ENCODE data around the gene RNF13.

RNF13 gene

GRCh38 chr3:149812606-149813366 is at the start of gene RNF13:
Gene RNF13 (plus strand): TSS chr3:149813215. CDS start chr3:149846027, 32,812 bp downstream.
- peak; percentile 89 for DNase-seq

GRCh38 chr3:149763565-149764195 is 49.3 kb upstream of the RNF13 start:
- DNase-seq, result no peak

- DNase-seq, result no peak
Measured at GRCh38 chr3:149764302-149764701, 48.7 kb upstream of the RNF13 start.

- no peak for DNase-seq
Measured at GRCh38 chr3:149765762-149766334, 47.2 kb upstream of the RNF13 start.

GRCh38 chr3:149767720-149768119 is 45.3 kb upstream of the RNF13 start:
- DNase-seq, result no peak

GRCh38 chr3:149768704-149769103 is 44.3 kb upstream of the RNF13 start:
- DNase-seq, result no peak

GRCh38 chr3:149770246-149770645 is 42.8 kb upstream of the RNF13 start:
- DNase-seq, result no peak

GRCh38 chr3:149771652-149772271 is 41.3 kb upstream of the RNF13 start:
- DNase-seq, result no peak

GRCh38 chr3:149772861-149773260 is 40.2 kb upstream of the RNF13 start:
- no peak for DNase-seq

- DNase-seq, result no peak
Measured at GRCh38 chr3:149776170-149776569, 36.8 kb upstream of the RNF13 start.

GRCh38 chr3:149777414-149778214 is 35.4 kb upstream of the RNF13 start:
- DNase-seq, result no peak

GRCh38 chr3:149781211-149781610 is 31.8 kb upstream of the RNF13 start:
- DNase-seq, result no peak

GRCh38 chr3:149781741-149782140 is 31.3 kb upstream of the RNF13 start:
- no peak for DNase-seq

- no peak for DNase-seq
Measured at GRCh38 chr3:149783576-149783975, 29.4 kb upstream of the RNF13 start.

GRCh38 chr3:149784064-149784704 is 28.8 kb upstream of the RNF13 start:
- no peak for DNase-seq

GRCh38 chr3:149790268-149790667 is 22.7 kb upstream of the RNF13 start:
- DNase-seq, result no peak

GRCh38 chr3:149790698-149791097 is 22.3 kb upstream of the RNF13 start:
- no peak for DNase-seq

- no peak for DNase-seq
Measured at GRCh38 chr3:149792452-149793270, 20.4 kb upstream of the RNF13 start, which contains the start of gene ANKUB1. Gene ANKUB1 (minus strand): TSS chr3:149792554. CDS start chr3:149792366, 188 bp downstream.

GRCh38 chr3:149796026-149796425 is 17.0 kb upstream of the RNF13 start:
- no peak for DNase-seq

- DNase-seq, result no peak
Measured at GRCh38 chr3:149800693-149801092, 12.3 kb upstream of the RNF13 start.

GRCh38 chr3:149801195-149801594 is 11.8 kb upstream of the RNF13 start:
- no peak for DNase-seq

All from activated effector memory CD4-positive, alpha-beta T cell treated with Interleukin-2 at 50 U/mL for 16 hours (primary cell).